ENCODE data around the gene TPM2. TPM values are rescaled to one million over a fixed set of nuclear protein-coding genes. Genes with fewer than 3 reads are reported as not detected.

Gene TPM2
- 476 and 515 TPM in 2 replicates for total RNA-seq
- long read RNA-seq, transcript TPM2-201 (9 exons, 1,018 nt) = minor isoform, 42 of 476 reads
- long read RNA-seq, transcript TPM2-203 (9 exons, 1,183 nt) = major isoform, 389 of 476 reads
- long read RNA-seq, transcript TPM2-212 (9 exons, 1,185 nt) = minor isoform, 7 of 476 reads
- long read RNA-seq, partial matches to known transcripts = 17 of 476 reads
- long read RNA-seq, other reads (novel, unspliced or antisense) = 21 of 476 reads

DNA sequence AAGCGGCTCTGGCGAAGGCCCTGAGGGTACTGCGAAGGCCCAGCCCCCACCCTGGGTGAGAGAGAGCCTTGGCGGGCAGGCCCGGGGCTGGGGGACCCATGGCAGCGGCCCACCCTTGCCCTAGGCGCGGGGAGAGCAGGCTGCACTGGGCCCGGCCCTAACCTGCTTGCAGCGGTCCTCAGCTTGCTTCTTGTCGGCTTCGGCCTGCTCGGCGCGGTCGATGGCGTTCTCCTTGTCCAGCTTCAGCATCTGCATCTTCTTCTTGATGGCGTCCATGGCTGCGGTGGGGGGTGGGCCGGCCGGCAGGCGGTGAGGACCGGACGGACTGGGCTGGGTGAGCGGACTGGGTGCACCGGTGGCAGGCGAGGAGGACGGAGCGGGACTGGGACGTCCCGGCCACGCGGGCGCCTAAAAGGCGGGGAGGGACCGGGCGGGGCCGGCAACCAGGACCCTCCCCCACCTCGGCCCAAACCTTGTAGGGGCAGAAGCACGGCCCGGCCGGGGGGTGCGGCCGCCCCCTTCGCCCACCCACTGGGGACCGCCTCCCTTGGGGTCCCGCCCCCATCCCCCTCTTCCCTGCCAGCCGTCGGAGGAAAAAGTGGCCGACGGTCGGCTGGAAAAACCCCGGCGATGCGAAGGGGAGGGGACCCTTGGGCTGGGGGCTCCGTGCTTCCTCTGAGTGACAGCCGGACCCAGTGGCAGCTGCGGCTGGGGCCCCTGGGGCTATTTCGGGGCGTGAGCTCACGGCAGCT lies at the start of gene TPM2:
TSS of gene TPM2 (minus strand) at position 384 of the 752 bp plus-strand sequence. CDS start at position 276, 108 bp downstream.
- Mint-ChIP-seq H3K27me3 (ENCODE audit: unreplicated experiment) (no peaks in the 10 kb centered on the region), H3K4me1 (ENCODE audit: unreplicated experiment) (peaks cover 54% of the 10 kb centered on the region), H3K9me3 (ENCODE audit: unreplicated experiment) (no peaks in the 10 kb centered on the region), H3K36me3 (ENCODE audit: unreplicated experiment) (peaks cover 8% of the 10 kb centered on the region), H3K27ac (ENCODE audit: unreplicated experiment) (peak within 1 kb of the TSS; percentile 96), H3K4me3 (ENCODE audit: unreplicated experiment) (peak within 1 kb of the TSS; percentile 86)
- peak; percentile 89 for DNase-seq (ENCODE audit: extremely low spot score, unreplicated experiment)
- TF ChIP-seq, protein P1, sequence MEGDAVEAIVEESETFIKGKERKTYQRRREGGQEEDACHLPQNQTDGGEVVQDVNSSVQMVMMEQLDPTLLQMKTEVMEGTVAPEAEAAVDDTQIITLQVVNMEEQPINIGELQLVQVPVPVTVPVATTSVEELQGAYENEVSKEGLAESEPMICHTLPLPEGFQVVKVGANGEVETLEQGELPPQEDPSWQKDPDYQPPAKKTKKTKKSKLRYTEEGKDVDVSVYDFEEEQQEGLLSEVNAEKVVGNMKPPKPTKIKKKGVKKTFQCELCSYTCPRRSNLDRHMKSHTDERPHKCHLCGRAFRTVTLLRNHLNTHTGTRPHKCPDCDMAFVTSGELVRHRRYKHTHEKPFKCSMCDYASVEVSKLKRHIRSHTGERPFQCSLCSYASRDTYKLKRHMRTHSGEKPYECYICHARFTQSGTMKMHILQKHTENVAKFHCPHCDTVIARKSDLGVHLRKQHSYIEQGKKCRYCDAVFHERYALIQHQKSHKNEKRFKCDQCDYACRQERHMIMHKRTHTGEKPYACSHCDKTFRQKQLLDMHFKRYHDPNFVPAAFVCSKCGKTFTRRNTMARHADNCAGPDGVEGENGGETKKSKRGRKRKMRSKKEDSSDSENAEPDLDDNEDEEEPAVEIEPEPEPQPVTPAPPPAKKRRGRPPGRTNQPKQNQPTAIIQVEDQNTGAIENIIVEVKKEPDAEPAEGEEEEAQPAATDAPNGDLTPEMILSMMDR (IDR thresholded peaks at IDR 0.05) = no peak

DNA sequence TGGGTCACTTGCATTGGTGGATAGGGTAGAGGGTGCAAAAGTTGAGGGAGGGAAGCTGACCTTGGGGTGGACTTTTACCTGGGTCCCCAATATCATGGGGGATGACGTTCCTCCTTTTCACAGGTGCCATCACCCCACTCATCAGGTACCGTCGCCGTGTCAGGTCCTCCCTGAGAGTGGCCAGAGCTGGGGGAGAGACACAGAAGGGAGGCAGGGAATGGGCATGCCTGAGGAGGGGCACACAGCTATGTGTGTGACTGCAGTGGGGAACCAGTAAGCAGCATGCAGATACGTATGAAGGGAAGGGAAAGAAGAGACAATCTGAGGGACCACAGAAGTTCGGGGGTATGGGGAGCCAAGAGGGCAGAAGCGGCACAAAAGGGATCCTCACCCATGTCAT lies 49.2 kb upstream of the TPM2 start:
- Mint-ChIP-seq H3K9me3 (ENCODE audit: unreplicated experiment) (no peaks in the 10 kb centered on the region), H3K4me3 (ENCODE audit: unreplicated experiment) (no peak overlapping the region), H3K27ac (ENCODE audit: unreplicated experiment) (no peak overlapping the region), H3K36me3 (ENCODE audit: unreplicated experiment) (peaks cover 55% of the 10 kb centered on the region), H3K4me1 (ENCODE audit: unreplicated experiment) (peaks cover 18% of the 10 kb centered on the region), H3K27me3 (ENCODE audit: unreplicated experiment) (no peaks in the 10 kb centered on the region)
- no peak for DNase-seq (ENCODE audit: extremely low spot score, unreplicated experiment)
- TF ChIP-seq, protein P1 (IDR thresholded peaks at IDR 0.05) = no peak

DNA sequence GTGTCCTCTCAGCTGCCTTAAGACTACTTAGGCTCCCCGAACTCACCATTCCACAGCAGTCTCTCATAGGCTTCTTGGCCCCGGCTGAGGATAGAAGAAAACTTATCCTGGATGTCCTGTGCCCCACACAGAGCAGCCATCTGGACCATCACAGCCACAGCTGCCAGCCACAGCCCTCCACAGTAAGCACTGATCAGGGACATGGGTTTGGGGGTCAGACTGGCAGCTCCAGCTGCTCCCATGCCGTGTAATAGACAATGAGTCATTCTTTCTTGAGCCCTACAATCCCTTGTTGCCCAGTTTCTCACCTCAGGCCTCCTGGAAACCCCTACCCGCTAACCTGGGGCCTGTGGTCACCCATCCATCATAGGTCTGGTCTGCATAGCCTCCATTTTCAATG lies 48.5 kb upstream of the TPM2 start:
- Mint-ChIP-seq H3K27ac (ENCODE audit: unreplicated experiment) (peak overlapping the region; percentile 38), H3K36me3 (ENCODE audit: unreplicated experiment) (peaks cover 47% of the 10 kb centered on the region), H3K4me3 (ENCODE audit: unreplicated experiment) (no peak overlapping the region), H3K9me3 (ENCODE audit: unreplicated experiment) (no peaks in the 10 kb centered on the region), H3K4me1 (ENCODE audit: unreplicated experiment) (peaks cover 25% of the 10 kb centered on the region), H3K27me3 (ENCODE audit: unreplicated experiment) (no peaks in the 10 kb centered on the region)
- TF ChIP-seq, protein P1 (IDR thresholded peaks at IDR 0.05) = no peak
- DNase-seq (ENCODE audit: extremely low spot score, unreplicated experiment) = no peak

DNA sequence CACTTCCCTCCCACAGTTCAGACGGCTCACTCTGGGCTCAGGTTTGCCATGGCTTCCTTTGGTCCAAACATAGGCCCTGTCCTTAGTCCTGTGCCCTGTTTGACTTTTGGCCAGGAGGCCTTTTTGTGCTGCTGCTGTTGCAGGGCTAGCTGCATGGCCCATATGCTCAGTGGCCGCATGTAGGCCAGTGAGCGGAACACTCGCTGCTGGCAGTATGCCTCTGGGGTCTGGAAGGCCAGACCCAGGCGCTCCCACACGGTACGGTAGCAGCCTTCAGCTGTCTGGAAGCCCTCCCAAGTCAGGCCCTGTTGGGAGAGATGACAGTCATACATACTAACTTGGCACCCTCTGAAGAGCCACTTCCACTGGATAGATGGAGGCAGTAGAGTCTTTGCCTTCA lies 47.4 kb upstream of the TPM2 start:
- no peak for DNase-seq (ENCODE audit: extremely low spot score, unreplicated experiment)
- H3K4me1 Mint-ChIP-seq (ENCODE audit: unreplicated experiment) = peaks cover 29% of the 10 kb centered on the region
- H3K36me3 Mint-ChIP-seq (ENCODE audit: unreplicated experiment) = peaks cover 40% of the 10 kb centered on the region
- H3K27ac Mint-ChIP-seq (ENCODE audit: unreplicated experiment) = peak overlapping the region; percentile 5
- no peaks in the 10 kb centered on the region for H3K27me3 Mint-ChIP-seq (ENCODE audit: unreplicated experiment)
- TF ChIP-seq, protein P1 (IDR thresholded peaks at IDR 0.05) = no peak
- H3K4me3 Mint-ChIP-seq (ENCODE audit: unreplicated experiment) = no peak overlapping the region
- no peaks in the 10 kb centered on the region for H3K9me3 Mint-ChIP-seq (ENCODE audit: unreplicated experiment)

DNA sequence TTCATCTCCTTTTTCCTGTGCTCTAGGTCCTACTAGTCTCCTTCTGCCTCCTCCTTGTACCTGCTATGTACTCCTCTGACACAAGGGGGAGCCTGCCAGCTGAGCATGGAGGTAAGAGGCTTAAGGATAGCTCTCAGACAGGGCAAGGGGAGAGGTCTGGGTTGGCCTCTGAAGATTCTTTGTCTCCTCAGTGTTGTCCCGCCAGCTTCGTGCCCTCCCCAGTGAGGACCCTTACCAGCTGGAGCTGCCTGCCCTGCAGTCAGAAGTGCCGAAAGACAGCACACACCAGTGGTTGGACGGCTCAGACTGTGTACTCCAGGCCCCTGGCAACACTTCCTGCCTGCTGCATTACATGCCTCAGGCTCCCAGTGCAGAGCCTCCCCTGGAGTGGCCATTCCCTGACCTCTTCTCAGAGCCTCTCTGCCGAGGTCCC lies 46.5 kb upstream of the TPM2 start:
- H3K36me3 Mint-ChIP-seq (ENCODE audit: unreplicated experiment) = peaks cover 36% of the 10 kb centered on the region
- no peak for DNase-seq (ENCODE audit: extremely low spot score, unreplicated experiment)
- peak overlapping the region; percentile 80 for H3K27ac Mint-ChIP-seq (ENCODE audit: unreplicated experiment)
- H3K4me3 Mint-ChIP-seq (ENCODE audit: unreplicated experiment) = no peak overlapping the region
- no peaks in the 10 kb centered on the region for H3K27me3 Mint-ChIP-seq (ENCODE audit: unreplicated experiment)
- no peaks in the 10 kb centered on the region for H3K9me3 Mint-ChIP-seq (ENCODE audit: unreplicated experiment)
- H3K4me1 Mint-ChIP-seq (ENCODE audit: unreplicated experiment) = peaks cover 34% of the 10 kb centered on the region
- TF ChIP-seq, protein P1 (IDR thresholded peaks at IDR 0.05) = peak; percentile 83

All from osteocyte (in vitro differentiated cells).